GM12878 (cell line): ENCODE measurements around the gene MAP3K21. TPM values are rescaled to one million over a fixed set of nuclear protein-coding genes. Genes with fewer than 3 reads are reported as not detected.

Experiments
- ATAC-seq: fragments of 200-7000 bp; cut with Tn5 transposase; 3 replicates; pipeline ENCODE4 v1.9.1; 2020; ENCODE audit warnings: mild to moderate bottlenecking, moderate library complexity
- BruUV-seq: library from RNA; stranded (reverse); fragments of 400-500 nt; replicated peaks from 2 replicates; lab custom pipeline; 2021; lab: Mats Ljungman, UMichigan
- CTCF ChIA-PET: fragments of 300-600 bp; sonication (Branson Sonifier 250); formaldehyde crosslinking; extraction: SDS; loops from one replicate; lab custom pipeline; 2021; ENCODE audit warnings: inconsistent platforms; lab: Yijun Ruan, JAX
- POLR2A ChIA-PET: fragments of 350-600 bp; formaldehyde crosslinking; extraction: SDS; loops from one replicate; lab custom pipeline; 2021; ENCODE audit warnings: inconsistent platforms; lab: Charles Lee
- RAD21 ChIA-PET: fragments of 300-600 bp; sonication (Branson Sonifier 250); formaldehyde crosslinking; loops from one replicate; lab custom pipeline; 2023; ENCODE audit warnings: antibody characterized with exemption; ENCODE audit not compliant: unreplicated experiment; lab: Charles Lee
- SMC1A ChIA-PET: fragments of 300-600 bp; sonication (Branson Sonifier 250); formaldehyde crosslinking; loops from one replicate; lab custom pipeline; 2023; ENCODE audit not compliant: unreplicated experiment, uncharacterized antibody; lab: Charles Lee
- DNase-seq: peaks from one replicate; pipeline ENCODE4 v3.0.0-alpha.2; 2011; ENCODE audit warnings: low read depth, low spot score
- FAIRE-seq: peaks from 3 replicates; lab custom pipeline; 2011; peaks lifted over from hg19 to GRCh38; lab: Jason Lieb, UNC
- H2AFZ ChIP-seq: 2 replicates; pipeline ENCODE4 v1.6.0; 2011; ENCODE audit warnings: low read depth, low read length, control low read depth; ENCODE audit not compliant: control insufficient read depth
- H3K27ac ChIP-seq: 2 replicates; pipeline ENCODE4 v1.5.1; 2011; ENCODE audit warnings: control low read depth; ENCODE audit not compliant: control insufficient read depth, insufficient read depth
- H3K27me3 ChIP-seq, 2 experiments: replicated peaks in 1 of 2; 2 replicates each; pipeline versions ENCODE4 v1.6.0 to v1.6.1; 2011; ENCODE audit warnings: low read length in 1 of 2; ENCODE audit not compliant: control insufficient read depth in 2 of 2, insufficient read depth in 2 of 2
- H3K36me3 ChIP-seq, 2 experiments: 2 replicates each; pipeline ENCODE4 v1.5.1; 2011; ENCODE audit warnings: low read length in 1 of 2; ENCODE audit not compliant: control insufficient read depth in 2 of 2, insufficient read depth in 2 of 2
- H3K4me1 ChIP-seq: 2 replicates; pipeline ENCODE4 v1.6.1; 2011; ENCODE audit warnings: mild to moderate bottlenecking, low read length, moderate library complexity, mixed read lengths; ENCODE audit not compliant: control insufficient read depth, insufficient read depth
- H3K4me2 ChIP-seq: 2 replicates; pipeline ENCODE4 v1.6.0; 2011; ENCODE audit warnings: control low read depth; ENCODE audit not compliant: control insufficient read depth, insufficient read depth
- H3K4me3 ChIP-seq: fragments of 200-600 bp; sonication (generic); 2 replicates; pipeline ENCODE4 v1.5.1; 2016
- H3K79me2 ChIP-seq: 2 replicates; pipeline ENCODE4 v1.6.0; 2011; ENCODE audit warnings: low read length; ENCODE audit not compliant: control insufficient read depth, insufficient read depth
- H3K9ac ChIP-seq: 2 replicates; pipeline ENCODE4 v1.8.0; 2011; ENCODE audit warnings: low read length, control low read depth, mixed read lengths; ENCODE audit not compliant: control insufficient read depth, insufficient read depth
- H3K9me3 ChIP-seq: replicated peaks from 3 replicates; pipeline ENCODE4 v1.5.1; 2011; ENCODE audit warnings: mild to moderate bottlenecking, low read length; ENCODE audit not compliant: control insufficient read depth, insufficient read depth
- H4K20me1 ChIP-seq: 2 replicates; pipeline ENCODE4 v1.6.0; 2011; ENCODE audit not compliant: control insufficient read depth, insufficient read depth
- CHD2 ChIP-seq: IDR thresholded peaks from 2 replicates; pipeline ENCODE4 v1.6.1; 2011; ENCODE audit warnings: low read depth, low read length, improper control_type of control experiment, borderline replicate concordance
- DPF2 ChIP-seq: fragments of 450-650 bp; IDR thresholded peaks from 2 replicates; pipeline ENCODE4 v1.6.1; 2017; ENCODE audit warnings: mild to moderate bottlenecking
- PAX8 ChIP-seq: fragments of 450-650 bp; IDR thresholded peaks from 2 replicates; pipeline ENCODE4 v1.6.1; 2017; ENCODE audit warnings: mild to moderate bottlenecking, moderate library complexity
- RB1 ChIP-seq: fragments of 450-650 bp; formaldehyde crosslinking; IDR thresholded peaks from 2 replicates; pipeline ENCODE4 v1.6.1; 2017; ENCODE audit warnings: mild to moderate bottlenecking, borderline replicate concordance
- ZNF384 ChIP-seq: IDR thresholded peaks from 2 replicates; pipeline ENCODE4 v1.6.1; 2012; ENCODE audit warnings: low read depth, mild to moderate bottlenecking, low read length, improper control_type of control experiment, borderline replicate concordance
- WGBS: methylation state at CpG from one replicate; pipeline ENCODE4 v1.1.6; 2016; ENCODE audit warnings: low lambda C conversion rate; ENCODE audit not compliant: insufficient replicate concordance, insufficient coverage; ENCODE audit errors: missing lambda C conversion rate; 5-methylcytosine and 5-hydroxymethylcytosine counted together
- in situ Hi-C: fragments of 300-500 bp; cut with MboI; formaldehyde crosslinking; loops from 9 replicates; pipeline ENCODE4 v1.14.3; 2018; ENCODE audit warnings: mixed read lengths
- intact Hi-C: fragments of 100-400 bp; cut with micrococcal nuclease; formaldehyde crosslinking; loops from one replicate; pipeline ENCODE4 v1.14.2; 2022; ENCODE audit not compliant: unreplicated experiment
- polyA plus RNA-seq, 11 experiments: library from polyadenylated mRNA; depleted of rRNA in 4 of 11; unstranded in 6 of 11; stranded (reverse) in 5 of 11; fragments of >200 nt; fragmentation: Nextera tagmentation in 4 of 11; fragmentation: Illumina TruSeq in 1 of 11; extraction: Ambion mirVana in 4 of 11; extraction: Trizol in 1 of 11; gene quantifications; 1 replicate in 1 of 11; 2 replicates in 10 of 11; pipeline versions ENCODE4 v1.2.1 to v1.2.3, GENCODE V29; 2011 to 2016; ENCODE audit warnings: inconsistent platforms in 2 of 11, missing spikeins in 2 of 11, low read depth in 1 of 11
- total RNA-seq, 4 experiments: library from RNA; depleted of rRNA in 3 of 4; stranded (reverse); fragments of >200 nt in 3 of 4; fragmentation: Illumina TruSeq in 1 of 4; extraction: Trizol in 1 of 4; gene quantifications; 2 replicates each; pipeline versions ENCODE4 v1.2.1 to v1.2.3, GENCODE V29; 2013 to 2021
- TF ChIP-seq, protein P1 (sequence below): IDR thresholded peaks from 2 replicates; pipeline ENCODE4 v1.6.1; 2012; ENCODE audit warnings: mild to moderate bottlenecking, low read depth, low read length
- TF ChIP-seq, protein P2 (sequence below): fragments of 450-650 bp; formaldehyde crosslinking; IDR thresholded peaks from 2 replicates; pipeline ENCODE4 v1.4.0; 2020; ENCODE audit warnings: mild to moderate bottlenecking, moderate library complexity

Gene MAP3K21
- total and polyA plus RNA-seq, 10 of the 15 experiments (the other 5 are each of a cell fraction or from before 2014, with no cell fraction given) = 0.02 to 0.21 (median 0.09) TPM; not detected in 1

DNA sequence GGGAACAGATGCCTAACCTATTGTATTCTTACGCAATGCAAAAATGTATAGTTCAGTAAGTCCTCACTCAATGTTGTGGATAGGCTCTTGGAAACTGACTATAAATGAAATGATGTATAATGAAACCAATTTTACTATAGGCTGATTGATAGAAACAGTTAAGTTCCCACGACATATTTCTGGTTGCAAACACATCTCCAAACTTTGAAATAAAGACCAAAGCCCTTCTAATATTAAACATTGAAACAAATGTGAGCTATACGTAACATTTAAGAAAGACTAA lies 29.1 kb downstream of the MAP3K21 start:
- Histone ChIP-seq H3K4me3 (no peak overlapping the region), H3K27ac (no peak overlapping the region), H3K79me2 (no peaks in the 10 kb centered on the region), H3K9ac (no peak overlapping the region), H4K20me1 (no peaks in the 10 kb centered on the region), H3K4me1 (no peaks in the 10 kb centered on the region), H3K9me3 (no peaks in the 10 kb centered on the region), H2AFZ (no peak overlapping the region), H3K4me2 (no peak overlapping the region), H3K36me3 (no peaks in the 10 kb centered on the region), H3K27me3 (peaks cover 0 to 2% of the 10 kb centered on the region in 2 experiments; a peak in 2 of 4 replicates)
- WGBS = 48% methylated on average over 3 of the region's 3 CpGs
- intact Hi-C loops (no loop called here), in situ Hi-C loops (no loop called here)
- BruUV-seq = no TSS peak
- CTCF ChIA-PET = no interaction called here
- SMC1A ChIA-PET = no interaction called here
- FAIRE-seq = no peak
- no peak for ATAC-seq
- RAD21 ChIA-PET = no interaction called here
- no peak for TF ChIP-seq DPF2
- no peak for TF ChIP-seq CHD2
- no peak for TF ChIP-seq RB1
- TF ChIP-seq, protein P1, sequence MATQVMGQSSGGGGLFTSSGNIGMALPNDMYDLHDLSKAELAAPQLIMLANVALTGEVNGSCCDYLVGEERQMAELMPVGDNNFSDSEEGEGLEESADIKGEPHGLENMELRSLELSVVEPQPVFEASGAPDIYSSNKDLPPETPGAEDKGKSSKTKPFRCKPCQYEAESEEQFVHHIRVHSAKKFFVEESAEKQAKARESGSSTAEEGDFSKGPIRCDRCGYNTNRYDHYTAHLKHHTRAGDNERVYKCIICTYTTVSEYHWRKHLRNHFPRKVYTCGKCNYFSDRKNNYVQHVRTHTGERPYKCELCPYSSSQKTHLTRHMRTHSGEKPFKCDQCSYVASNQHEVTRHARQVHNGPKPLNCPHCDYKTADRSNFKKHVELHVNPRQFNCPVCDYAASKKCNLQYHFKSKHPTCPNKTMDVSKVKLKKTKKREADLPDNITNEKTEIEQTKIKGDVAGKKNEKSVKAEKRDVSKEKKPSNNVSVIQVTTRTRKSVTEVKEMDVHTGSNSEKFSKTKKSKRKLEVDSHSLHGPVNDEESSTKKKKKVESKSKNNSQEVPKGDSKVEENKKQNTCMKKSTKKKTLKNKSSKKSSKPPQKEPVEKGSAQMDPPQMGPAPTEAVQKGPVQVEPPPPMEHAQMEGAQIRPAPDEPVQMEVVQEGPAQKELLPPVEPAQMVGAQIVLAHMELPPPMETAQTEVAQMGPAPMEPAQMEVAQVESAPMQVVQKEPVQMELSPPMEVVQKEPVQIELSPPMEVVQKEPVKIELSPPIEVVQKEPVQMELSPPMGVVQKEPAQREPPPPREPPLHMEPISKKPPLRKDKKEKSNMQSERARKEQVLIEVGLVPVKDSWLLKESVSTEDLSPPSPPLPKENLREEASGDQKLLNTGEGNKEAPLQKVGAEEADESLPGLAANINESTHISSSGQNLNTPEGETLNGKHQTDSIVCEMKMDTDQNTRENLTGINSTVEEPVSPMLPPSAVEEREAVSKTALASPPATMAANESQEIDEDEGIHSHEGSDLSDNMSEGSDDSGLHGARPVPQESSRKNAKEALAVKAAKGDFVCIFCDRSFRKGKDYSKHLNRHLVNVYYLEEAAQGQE = no peak
- no peak for TF ChIP-seq PAX8
- TF ChIP-seq, protein P2, sequence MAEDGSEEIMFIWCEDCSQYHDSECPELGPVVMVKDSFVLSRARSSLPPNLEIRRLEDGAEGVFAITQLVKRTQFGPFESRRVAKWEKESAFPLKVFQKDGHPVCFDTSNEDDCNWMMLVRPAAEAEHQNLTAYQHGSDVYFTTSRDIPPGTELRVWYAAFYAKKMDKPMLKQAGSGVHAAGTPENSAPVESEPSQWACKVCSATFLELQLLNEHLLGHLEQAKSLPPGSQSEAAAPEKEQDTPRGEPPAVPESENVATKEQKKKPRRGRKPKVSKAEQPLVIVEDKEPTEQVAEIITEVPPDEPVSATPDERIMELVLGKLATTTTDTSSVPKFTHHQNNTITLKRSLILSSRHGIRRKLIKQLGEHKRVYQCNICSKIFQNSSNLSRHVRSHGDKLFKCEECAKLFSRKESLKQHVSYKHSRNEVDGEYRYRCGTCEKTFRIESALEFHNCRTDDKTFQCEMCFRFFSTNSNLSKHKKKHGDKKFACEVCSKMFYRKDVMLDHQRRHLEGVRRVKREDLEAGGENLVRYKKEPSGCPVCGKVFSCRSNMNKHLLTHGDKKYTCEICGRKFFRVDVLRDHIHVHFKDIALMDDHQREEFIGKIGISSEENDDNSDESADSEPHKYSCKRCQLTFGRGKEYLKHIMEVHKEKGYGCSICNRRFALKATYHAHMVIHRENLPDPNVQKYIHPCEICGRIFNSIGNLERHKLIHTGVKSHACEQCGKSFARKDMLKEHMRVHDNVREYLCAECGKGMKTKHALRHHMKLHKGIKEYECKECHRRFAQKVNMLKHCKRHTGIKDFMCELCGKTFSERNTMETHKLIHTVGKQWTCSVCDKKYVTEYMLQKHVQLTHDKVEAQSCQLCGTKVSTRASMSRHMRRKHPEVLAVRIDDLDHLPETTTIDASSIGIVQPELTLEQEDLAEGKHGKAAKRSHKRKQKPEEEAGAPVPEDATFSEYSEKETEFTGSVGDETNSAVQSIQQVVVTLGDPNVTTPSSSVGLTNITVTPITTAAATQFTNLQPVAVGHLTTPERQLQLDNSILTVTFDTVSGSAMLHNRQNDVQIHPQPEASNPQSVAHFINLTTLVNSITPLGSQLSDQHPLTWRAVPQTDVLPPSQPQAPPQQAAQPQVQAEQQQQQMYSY = no peak
- TF ChIP-seq ZNF384 = no peak
- no peak for DNase-seq
- POLR2A ChIA-PET = no interaction called here
